Measurements from ENCODE around the gene PTPRE. TPM values are rescaled to one million over a fixed set of nuclear protein-coding genes. Genes with fewer than 3 reads are reported as not detected.

The PTPRE gene
- total and polyA plus RNA-seq, 7 donors = 0.48 to 4.5 (median 2.7) TPM

- WGBS, 3 donors = 92 to 95% (median 95%) methylated on average over 6 of the region's 6 CpGs
- ATAC-seq = no peak
- intact Hi-C loops (cut with DNase I) = no loop called here
Observed at GRCh38 chr10:127875449-127875765, 31.5 kb upstream of the PTPRE start.

GRCh38 chr10:127875916-127876315 lies 31.0 kb upstream of the PTPRE start:
- H3K27ac ChIP-seq = no peak overlapping the region
- intact Hi-C loops (cut with DNase I) = no loop called here
- no peak for ATAC-seq
- H3K36me3 ChIP-seq (ENCODE audit: insufficient read depth in 1 of 2, low read depth in 1 of 2) = no peaks in the 10 kb centered on the region
- WGBS, 3 donors = 93 to 96% (median 95%) methylated on average over 5 of the region's 5 CpGs
- DNase-seq = no peak
- no peaks in the 10 kb centered on the region for H3K4me1 ChIP-seq
- TF ChIP-seq CTCF (IDR thresholded peaks at IDR 0.05) = no peak
- H3K9me3 ChIP-seq = no peaks in the 10 kb centered on the region
- no peak overlapping the region for H3K4me3 ChIP-seq
- peaks cover 0 to 13% (median 0%) of the 10 kb centered on the region in 3 donors for H3K27me3 ChIP-seq (ENCODE audit: insufficient read depth in 3 of 3, low read length in 2 of 3)

More at GRCh38 chr10:127875449-127875765, 31.5 kb upstream of the PTPRE start:
- Histone ChIP-seq H3K4me3 (no peak overlapping the region), H3K4me1 (no peaks in the 10 kb centered on the region), H3K27me3 (ENCODE audit: insufficient read depth in 3 of 3, low read length in 2 of 3) (peaks cover 0 to 13% (median 0%) of the 10 kb centered on the region in 3 donors), H3K27ac (no peak overlapping the region), H3K36me3 (ENCODE audit: insufficient read depth in 1 of 2, low read depth in 1 of 2) (no peaks in the 10 kb centered on the region), H3K9me3 (no peaks in the 10 kb centered on the region)
- no peak for DNase-seq
- TF ChIP-seq CTCF (IDR thresholded peaks at IDR 0.05) = no peak

- H3K9me3 ChIP-seq = no peaks in the 10 kb centered on the region
- H3K27ac ChIP-seq = no peak overlapping the region
- 91 to 98% (median 92%) methylated on average over 4 of the region's 4 CpGs for WGBS, 3 donors
- H3K4me3 ChIP-seq = no peak overlapping the region
- intact Hi-C loops (cut with DNase I) = no loop called here
- DNase-seq = no peak
- no peaks in the 10 kb centered on the region for H3K4me1 ChIP-seq
- no peak for TF ChIP-seq CTCF (IDR thresholded peaks at IDR 0.05)
- no peak for ATAC-seq
- no peaks in the 10 kb centered on the region for H3K36me3 ChIP-seq (ENCODE audit: insufficient read depth in 1 of 2, low read depth in 1 of 2)
- peaks cover 0 to 8% (median 0%) of the 10 kb centered on the region in 3 donors for H3K27me3 ChIP-seq (ENCODE audit: insufficient read depth in 3 of 3, low read length in 2 of 3)
Observed at GRCh38 chr10:127877116-127877515, 29.8 kb upstream of the PTPRE start.

GRCh38 chr10:127877699-127878098 lies 29.2 kb upstream of the PTPRE start:
- ATAC-seq = no peak
- intact Hi-C loops (cut with DNase I) = no loop called here
- 59 to 70% (median 66%) methylated on average over 5 of the region's 5 CpGs for WGBS, 3 donors

More at GRCh38 chr10:127877699-127878098, 29.2 kb upstream of the PTPRE start:
- Histone ChIP-seq H3K27ac (no peak overlapping the region), H3K9me3 (no peaks in the 10 kb centered on the region), H3K27me3 (ENCODE audit: insufficient read depth in 3 of 3, low read length in 2 of 3) (peaks cover 0 to 7% (median 0%) of the 10 kb centered on the region in 3 donors), H3K4me1 (no peaks in the 10 kb centered on the region), H3K4me3 (no peak overlapping the region), H3K36me3 (ENCODE audit: insufficient read depth in 1 of 2, low read depth in 1 of 2) (no peaks in the 10 kb centered on the region)
- no peak for DNase-seq
- no peak for TF ChIP-seq CTCF (IDR thresholded peaks at IDR 0.05)
